ENCODE results near the gene SLITRK2.

Gene SLITRK2

DNA sequence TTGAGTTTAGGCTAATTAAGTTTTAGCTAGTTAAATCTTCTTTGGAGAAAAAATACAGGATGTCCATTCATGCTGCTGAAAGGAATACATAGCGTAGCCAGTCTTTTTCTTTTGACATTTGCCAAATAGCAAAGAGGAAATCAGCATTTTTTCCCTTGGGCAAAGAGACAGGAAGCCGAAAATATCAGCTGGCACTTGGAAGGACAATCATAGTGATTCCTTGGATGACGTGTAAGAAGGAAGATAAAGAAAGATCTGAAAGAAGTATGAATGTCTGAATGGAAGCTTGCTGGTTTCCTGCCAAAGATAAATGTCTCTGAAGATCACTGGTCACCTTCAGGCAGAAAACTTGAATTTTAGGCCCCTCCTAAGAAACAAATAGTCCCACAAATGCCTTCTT lies 44.2 kb downstream of the SLITRK2 start:
- no peak for DNase-seq

DNA sequence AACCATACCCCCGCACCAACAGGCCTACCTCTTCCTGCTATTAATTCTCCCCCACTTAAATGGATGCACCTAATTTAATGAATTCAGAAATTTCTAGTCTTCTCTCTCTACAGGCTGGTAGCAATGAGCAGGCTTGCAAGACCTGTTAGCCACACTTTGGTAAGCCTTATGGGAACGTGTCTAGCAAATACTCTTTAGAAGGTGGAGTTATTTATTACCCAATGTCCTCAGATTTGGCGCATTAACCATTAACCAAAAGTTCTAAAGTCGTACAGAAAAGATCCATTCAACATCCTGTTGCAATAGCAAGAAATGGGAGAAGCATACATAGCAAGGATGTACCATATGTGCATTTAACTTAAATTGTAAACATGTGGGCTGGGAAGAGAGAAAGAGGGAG lies 47.5 kb downstream of the SLITRK2 start:
- DNase-seq, result no peak
